Adrenal gland (tissue), 12 donors: ENCODE results near the gene PDGFB. TPM values are rescaled to one million over a fixed set of nuclear protein-coding genes. Genes with fewer than 3 reads are reported as not detected.
A peak's percentile ranks its signal among the peaks of the same experiment; 100 is the strongest.

Source experiments
- DNase-seq, 7 donors: peaks; one replicate each; pipeline ENCODE4 v3.0.0-alpha.2; 2019 to 2020
- H3K27ac ChIP-seq, 5 donors: fragments of 200-600 bp; sonication (generic) in 4 of 5; 1 replicate in 3 of 5; 2 replicates in 2 of 5; pipeline versions ENCODE4 v1.5.1 to v1.8.0; 2016 to 2020; ENCODE audit warnings: mild to moderate bottlenecking in 1 of 5
- H3K27me3 ChIP-seq: fragments of 200-600 bp; 2 replicates; pipeline ENCODE4 v1.8.0; 2021
- H3K36me3 ChIP-seq, 2 donors: fragments of 200-600 bp; replicated peaks in 1 of 2; 1 replicate in 1 of 2; 2 replicates in 1 of 2; pipeline versions ENCODE4 v1.5.1 to v1.8.0; 2018 to 2022
- H3K4me1 ChIP-seq, 2 donors: fragments of 200-600 bp; replicated peaks in 1 of 2; 1 replicate in 1 of 2; 2 replicates in 1 of 2; pipeline versions ENCODE4 v1.5.1 to v1.8.0; 2018 to 2021
- H3K4me3 ChIP-seq, 4 donors: fragments of 200-600 bp; sonication (generic) in 3 of 4; one replicate each; pipeline ENCODE4 v1.5.1; 2016 to 2018
- H3K9me3 ChIP-seq, 3 donors: fragments of 200-600 bp; sonication (generic) in 1 of 3; replicated peaks in 1 of 3; 1 replicate in 2 of 3; 2 replicates in 1 of 3; pipeline versions ENCODE4 v1.5.1 to v1.8.0; 2016 to 2021
- POLR2A ChIP-seq, 2 donors: fragments of 450-650 bp; IDR thresholded peaks; one replicate each; pipeline ENCODE4 v1.6.1; 2017; ENCODE audit warnings: antibody characterized with exemption in 2 of 2, mild to moderate bottlenecking in 2 of 2, moderate library complexity in 1 of 2
- WGBS, 4 donors: extraction: QIAGEN DNeasy Blood & Tissue Kit in 2 of 4; methylation state at CpG; one replicate each; pipeline versions ENCODE4 v1.1.5 to v1.1.7; 2013 to 2017; 5-methylcytosine and 5-hydroxymethylcytosine counted together
- intact Hi-C, 2 donors: fragments of 100-400 bp; cut with DNase I; formaldehyde crosslinking; loops; one replicate each; pipeline versions ENCODE4 v1.14.1 to v1.15.0; 2022 to 2023
- polyA plus RNA-seq, 3 donors: library from polyadenylated mRNA; stranded (reverse); fragments of 200-250 nt in 2 of 3; fragments of 350-450 nt in 1 of 3; fragmentation: Illumina TruSeq in 1 of 3; extraction: RNeasy Lipid Tissue Mini Kit (QIAGEN cat#74804) in 1 of 3; gene quantifications; one replicate each; pipeline ENCODE4 v1.2.3, GENCODE V29; 2013 to 2014
- total RNA-seq, 9 donors: library from RNA; depleted of rRNA in 4 of 9; stranded (reverse); fragments of >200 nt in 4 of 9; fragments of 120-200 nt in 1 of 9; fragmentation: NEBNext Ultra II Directional in 1 of 9; extraction: Animal tissue kit (Norgen Biotek cat#: 25700) in 1 of 9; gene quantifications; one replicate each; pipeline versions ENCODE4 v1.1.0 to v1.2.4, GENCODE V29; 2013 to 2023
- TF ChIP-seq, protein P1 (sequence below), 6 experiments: fragments of 450-650 bp in 4 of 6; fragments of 200-600 bp in 2 of 6; sonication (generic) in 1 of 6; IDR thresholded peaks; 1 replicate in 5 of 6; 2 replicates in 1 of 6; pipeline versions ENCODE4 v1.5.1 to v1.8.0; 2016 to 2021; ENCODE audit warnings: antibody characterized with exemption in 6 of 6, mild to moderate bottlenecking in 2 of 6, moderate library complexity in 1 of 6
- donor health status: healthy with polysubstance abuse.
- donor health status: Bipolar disorder and iron deficiency.
- donor health status: DM: yes; HTN: yes; CAD: no.
- donor health status: DM: no; HTN: no; CAD: no.
- donor health status: DM: no; HTN: no; CAD: no.
- donor health status: DM: yes; HTN: yes; CAD: no.

The PDGFB gene
- total and polyA plus RNA-seq, 12 donors: 1.8 to 10.9 (median 6.1) TPM

DNA sequence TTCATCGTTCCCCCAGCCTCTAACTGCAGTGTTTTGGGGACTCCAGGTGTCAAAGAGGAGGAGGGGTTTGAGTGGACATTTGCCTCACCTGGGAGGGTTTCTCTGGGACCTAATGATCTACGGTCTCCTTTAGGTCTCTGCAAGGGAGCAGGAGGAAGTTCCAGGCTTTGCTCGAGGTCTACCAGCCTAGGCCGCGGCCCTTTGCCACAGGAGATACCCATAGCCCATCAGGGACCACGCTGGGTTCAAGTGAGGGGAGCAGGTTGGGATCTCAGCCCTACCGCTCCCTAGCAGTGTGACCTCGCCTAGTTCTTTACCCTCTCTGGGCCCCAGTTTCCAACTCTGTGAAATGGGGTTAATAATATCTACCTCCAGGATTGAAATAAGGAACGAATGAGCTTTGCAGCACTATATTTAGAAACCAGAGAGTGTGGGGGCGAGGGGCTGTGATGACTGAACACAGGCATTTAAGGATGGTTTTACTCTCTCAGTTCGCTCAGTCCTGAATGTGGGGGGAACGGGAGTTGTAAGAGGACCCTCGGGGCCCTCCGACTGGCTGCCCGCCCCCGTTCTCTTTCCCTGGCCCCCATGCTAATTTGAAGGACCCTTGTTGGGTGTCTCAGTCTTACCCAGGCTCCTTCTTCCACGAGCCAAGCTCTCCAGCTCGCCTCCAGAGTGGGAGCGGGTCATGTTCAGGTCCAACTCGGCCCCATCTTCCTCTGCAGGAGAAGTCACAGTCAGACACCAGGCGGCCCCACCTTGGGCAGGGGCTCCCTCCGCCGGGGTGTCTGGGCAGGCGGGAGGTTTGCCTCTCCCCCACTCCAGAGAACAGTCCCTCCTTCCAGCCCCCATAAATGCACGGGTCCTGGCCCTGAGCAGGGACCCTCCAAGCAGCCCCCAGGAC is 11.7 kb downstream of the PDGFB start:
- no peak overlapping the region for H3K4me3 ChIP-seq
- peak overlapping the region in 1 of 5 donors; percentile 80 for H3K27ac ChIP-seq
- no peaks in the 10 kb centered on the region for H3K27me3 ChIP-seq
- intact Hi-C loops: no loop called here
- no peak for DNase-seq
- no peaks in the 10 kb centered on the region for H3K9me3 ChIP-seq
- 76 to 85% (median 80%) methylated on average over 13 to 25 of the region's 25 CpGs for WGBS, 4 donors
- H3K36me3 ChIP-seq: peaks cover 0 to 10% of the 10 kb centered on the region in 2 donors
- no peak for TF ChIP-seq POLR2A (IDR thresholded peaks at IDR 0.05)
- TF ChIP-seq, protein P1, sequence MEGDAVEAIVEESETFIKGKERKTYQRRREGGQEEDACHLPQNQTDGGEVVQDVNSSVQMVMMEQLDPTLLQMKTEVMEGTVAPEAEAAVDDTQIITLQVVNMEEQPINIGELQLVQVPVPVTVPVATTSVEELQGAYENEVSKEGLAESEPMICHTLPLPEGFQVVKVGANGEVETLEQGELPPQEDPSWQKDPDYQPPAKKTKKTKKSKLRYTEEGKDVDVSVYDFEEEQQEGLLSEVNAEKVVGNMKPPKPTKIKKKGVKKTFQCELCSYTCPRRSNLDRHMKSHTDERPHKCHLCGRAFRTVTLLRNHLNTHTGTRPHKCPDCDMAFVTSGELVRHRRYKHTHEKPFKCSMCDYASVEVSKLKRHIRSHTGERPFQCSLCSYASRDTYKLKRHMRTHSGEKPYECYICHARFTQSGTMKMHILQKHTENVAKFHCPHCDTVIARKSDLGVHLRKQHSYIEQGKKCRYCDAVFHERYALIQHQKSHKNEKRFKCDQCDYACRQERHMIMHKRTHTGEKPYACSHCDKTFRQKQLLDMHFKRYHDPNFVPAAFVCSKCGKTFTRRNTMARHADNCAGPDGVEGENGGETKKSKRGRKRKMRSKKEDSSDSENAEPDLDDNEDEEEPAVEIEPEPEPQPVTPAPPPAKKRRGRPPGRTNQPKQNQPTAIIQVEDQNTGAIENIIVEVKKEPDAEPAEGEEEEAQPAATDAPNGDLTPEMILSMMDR (IDR thresholded peaks at IDR 0.05): no peak
- H3K4me1 ChIP-seq: peaks cover 0 to 35% of the 10 kb centered on the region in 2 donors

DNA sequence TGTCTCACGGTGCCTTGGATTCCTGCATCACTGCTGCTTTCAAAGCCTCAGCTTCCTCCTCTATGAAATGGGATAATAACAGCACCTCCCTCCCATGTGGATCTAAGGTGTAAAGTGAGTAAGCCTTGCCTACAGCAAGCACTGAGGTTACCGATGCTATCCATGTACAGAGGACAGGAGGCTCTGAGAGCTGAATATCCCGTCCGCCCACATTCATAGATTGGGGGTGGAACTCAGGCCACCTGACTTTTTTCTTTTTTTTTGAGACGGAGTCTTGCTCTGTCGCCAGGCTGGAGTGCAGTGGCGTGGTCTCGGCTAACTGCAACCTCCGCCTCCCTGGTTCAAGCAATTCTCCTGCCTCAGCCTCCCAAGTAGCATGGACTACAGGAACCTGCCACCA is 12.5 kb downstream of the PDGFB start:
- intact Hi-C loops: no loop called here
- Histone ChIP-seq H3K36me3 (peaks cover 0 to 10% of the 10 kb centered on the region in 2 donors), H3K4me1 (peaks cover 0 to 35% of the 10 kb centered on the region in 2 donors), H3K27me3 (no peaks in the 10 kb centered on the region), H3K9me3 (no peaks in the 10 kb centered on the region), H3K4me3 (no peak overlapping the region), H3K27ac (no peak overlapping the region)
- TF ChIP-seq POLR2A (IDR thresholded peaks at IDR 0.05): no peak
- TF ChIP-seq, protein P1 (IDR thresholded peaks at IDR 0.05): no peak
- WGBS, 4 donors: 94 to 98% (median 97%) methylated on average over 7 to 9 of the region's 9 CpGs
- DNase-seq: no peak

DNA sequence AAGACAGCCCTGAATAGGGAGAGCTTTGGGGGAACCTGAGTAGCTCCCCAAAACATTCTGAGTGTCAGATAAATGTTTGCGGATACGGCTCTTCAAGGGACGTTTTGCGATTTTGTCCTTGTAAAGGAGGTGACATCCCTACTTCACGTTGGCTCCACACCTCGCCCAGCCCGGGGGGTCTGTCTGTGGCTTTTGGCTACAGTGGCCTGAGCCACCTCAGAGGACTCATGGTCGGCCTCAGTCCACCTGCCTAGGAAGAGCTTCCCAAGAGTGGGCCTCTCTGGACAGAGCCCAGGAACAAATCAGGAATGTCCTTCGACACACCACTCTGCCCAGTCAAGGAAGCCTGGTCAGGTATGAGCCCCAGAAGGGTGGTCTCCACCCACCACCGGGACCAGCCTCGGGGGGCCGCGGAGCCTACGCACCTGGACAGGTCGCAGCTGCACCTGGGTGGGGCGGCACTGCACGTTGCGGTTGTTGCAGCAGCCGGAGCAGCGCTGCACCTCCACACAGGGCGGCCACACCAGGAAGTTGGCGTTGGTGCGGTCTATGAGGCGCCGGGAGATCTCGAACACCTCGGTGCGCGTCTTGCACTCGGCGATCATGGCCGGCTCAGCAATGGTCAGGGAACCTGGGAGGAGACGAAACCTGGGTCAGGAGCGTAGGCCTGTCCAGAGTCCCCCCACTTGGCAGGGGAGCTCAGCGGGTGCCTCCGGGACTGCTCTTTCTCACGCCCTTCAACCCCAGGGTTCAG is 13.4 kb downstream of the PDGFB start:
- Histone ChIP-seq H3K9me3 (no peaks in the 10 kb centered on the region), H3K36me3 (peaks cover 0 to 11% of the 10 kb centered on the region in 2 donors), H3K4me3 (no peak overlapping the region), H3K27ac (no peak overlapping the region), H3K4me1 (peaks cover 0 to 30% of the 10 kb centered on the region in 2 donors), H3K27me3 (no peaks in the 10 kb centered on the region)
- intact Hi-C loops: no loop called here
- 93 to 94% (median 94%) methylated on average over 26 to 37 of the region's 37 CpGs for WGBS, 4 donors
- DNase-seq: no peak
- TF ChIP-seq, protein P1 (IDR thresholded peaks at IDR 0.05): no peak
- no peak for TF ChIP-seq POLR2A (IDR thresholded peaks at IDR 0.05)
